C4-2B (cell line): Measurements from ENCODE around the gene COG8.

Source experiments
- ZFX ChIP-seq: fragments of 450-650 bp; IDR thresholded peaks from 2 replicates; pipeline ENCODE4 v1.6.1; 2017
- TF ChIP-seq, protein P1 (sequence below): fragments of 450-650 bp; conservative IDR thresholded peaks from 2 replicates; pipeline ENCODE4 v1.5.1; 2017; ENCODE audit warnings: mild to moderate bottlenecking

DNA sequence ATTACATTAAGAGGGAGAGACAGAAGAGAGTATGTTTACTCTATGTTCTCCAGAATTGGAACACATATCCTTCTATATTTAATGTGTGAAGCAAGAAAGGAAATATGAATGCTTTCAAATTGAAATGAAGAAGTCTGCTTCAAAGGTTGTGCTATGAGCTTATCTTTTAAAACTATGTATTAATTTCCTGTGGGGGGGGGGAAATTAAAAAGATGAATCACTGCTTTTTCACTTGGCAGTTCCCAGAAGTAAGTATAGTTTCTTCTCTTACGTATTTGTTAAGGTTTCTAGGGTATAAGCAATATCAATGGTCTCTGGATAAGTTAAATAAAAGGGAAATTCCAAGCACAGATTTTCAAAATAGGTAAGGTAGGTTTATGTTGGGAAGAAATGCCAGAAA, 39.4 kb upstream of the COG8 start:
- TF ChIP-seq, protein P1, sequence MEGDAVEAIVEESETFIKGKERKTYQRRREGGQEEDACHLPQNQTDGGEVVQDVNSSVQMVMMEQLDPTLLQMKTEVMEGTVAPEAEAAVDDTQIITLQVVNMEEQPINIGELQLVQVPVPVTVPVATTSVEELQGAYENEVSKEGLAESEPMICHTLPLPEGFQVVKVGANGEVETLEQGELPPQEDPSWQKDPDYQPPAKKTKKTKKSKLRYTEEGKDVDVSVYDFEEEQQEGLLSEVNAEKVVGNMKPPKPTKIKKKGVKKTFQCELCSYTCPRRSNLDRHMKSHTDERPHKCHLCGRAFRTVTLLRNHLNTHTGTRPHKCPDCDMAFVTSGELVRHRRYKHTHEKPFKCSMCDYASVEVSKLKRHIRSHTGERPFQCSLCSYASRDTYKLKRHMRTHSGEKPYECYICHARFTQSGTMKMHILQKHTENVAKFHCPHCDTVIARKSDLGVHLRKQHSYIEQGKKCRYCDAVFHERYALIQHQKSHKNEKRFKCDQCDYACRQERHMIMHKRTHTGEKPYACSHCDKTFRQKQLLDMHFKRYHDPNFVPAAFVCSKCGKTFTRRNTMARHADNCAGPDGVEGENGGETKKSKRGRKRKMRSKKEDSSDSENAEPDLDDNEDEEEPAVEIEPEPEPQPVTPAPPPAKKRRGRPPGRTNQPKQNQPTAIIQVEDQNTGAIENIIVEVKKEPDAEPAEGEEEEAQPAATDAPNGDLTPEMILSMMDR = no peak
- TF ChIP-seq ZFX = no peak
